Ishikawa (cell line): ENCODE measurements around the gene LRRC71.

Experiments
- CEBPB ChIP-seq: IDR thresholded peaks from 2 replicates; pipeline ENCODE4 v1.6.1; 2012
- CREB1 ChIP-seq: IDR thresholded peaks from 2 replicates; pipeline ENCODE4 v1.6.1; 2012; ENCODE audit warnings: low read depth
- EP300 ChIP-seq: IDR thresholded peaks from 2 replicates; pipeline ENCODE4 v1.6.1; 2012; ENCODE audit warnings: borderline replicate concordance
- FOXM1 ChIP-seq: IDR thresholded peaks from 2 replicates; pipeline ENCODE4 v1.6.1; 2012; ENCODE audit warnings: low read depth, borderline replicate concordance
- MAX ChIP-seq: IDR thresholded peaks from 2 replicates; pipeline ENCODE4 v1.6.1; 2012
- NFIC ChIP-seq: IDR thresholded peaks from 2 replicates; pipeline ENCODE4 v1.6.1; 2012
- RAD21 ChIP-seq: IDR thresholded peaks from 2 replicates; pipeline ENCODE4 v1.6.1; 2012; ENCODE audit warnings: low read depth
- REST ChIP-seq: IDR thresholded peaks from 2 replicates; pipeline ENCODE4 v1.6.1; 2012; ENCODE audit warnings: low read depth, mild to moderate bottlenecking
- TAF1 ChIP-seq: IDR thresholded peaks from 2 replicates; pipeline ENCODE4 v1.6.1; 2012; ENCODE audit warnings: low read depth, mild to moderate bottlenecking
- TCF12 ChIP-seq: IDR thresholded peaks from 2 replicates; pipeline ENCODE4 v1.6.1; 2012; ENCODE audit warnings: low read depth
- TEAD4 ChIP-seq: IDR thresholded peaks from 2 replicates; pipeline ENCODE4 v1.6.1; 2012
- USF1 ChIP-seq: IDR thresholded peaks from 2 replicates; pipeline ENCODE4 v1.6.1; 2012
- YY1 ChIP-seq: IDR thresholded peaks from 2 replicates; pipeline ENCODE4 v1.6.1; 2012; ENCODE audit warnings: low read depth
- ZBTB7A ChIP-seq: IDR thresholded peaks from 2 replicates; pipeline ENCODE4 v1.6.1; 2012; ENCODE audit warnings: low read depth

- TF ChIP-seq EP300: no peak
- TF ChIP-seq REST: no peak
- no peak for TF ChIP-seq YY1
- TF ChIP-seq CREB1: no peak
- no peak for TF ChIP-seq TCF12
- TF ChIP-seq RAD21: no peak
- no peak for TF ChIP-seq FOXM1
- TF ChIP-seq USF1: no peak
- TF ChIP-seq CEBPB: no peak
- no peak for TF ChIP-seq ZBTB7A
- TF ChIP-seq MAX: no peak
- TF ChIP-seq NFIC: no peak
- TF ChIP-seq TAF1: no peak
- no peak for TF ChIP-seq TEAD4
Observed at GRCh38 chr1:156882543-156882942, 37.9 kb upstream of the LRRC71 start.
